ENCODE data around the gene TRIM43B.
"Not testable (repeated sequence)": the region's sequence is repeated elsewhere in the genome, so short reads cannot be mapped to it uniquely, and the experiment has no call there.

Gene TRIM43B

DNA sequence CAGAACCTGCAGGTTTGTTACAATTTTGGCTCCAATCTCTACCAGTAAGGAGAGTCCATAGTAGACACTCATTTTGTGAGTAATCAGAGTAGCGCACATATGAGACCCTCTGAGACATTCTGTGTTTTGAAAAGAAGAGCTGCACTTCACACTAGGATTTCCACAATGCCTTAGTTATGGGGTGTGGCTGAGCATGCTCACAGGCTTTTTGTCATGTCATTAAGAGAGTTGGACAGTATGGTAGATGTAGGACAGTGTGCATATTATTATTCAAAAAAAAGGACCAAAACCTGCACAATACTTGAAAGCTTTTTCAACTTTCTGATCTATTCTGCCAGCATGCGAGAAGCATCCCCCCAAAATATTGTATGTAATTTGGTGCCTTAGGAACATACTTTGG is 24.9 kb upstream of the TRIM43B start:
- Histone ChIP-seq H3K14ac (ENCODE audit: low read length) (no peak overlapping the region), H2BK5ac (ENCODE audit: low read length) (no peak overlapping the region), H2BK120ac (ENCODE audit: low read depth, low read length) (no peak overlapping the region), H3K79me1 (ENCODE audit: low read depth, low read length) (no peaks in the 10 kb centered on the region), H3K4me1 (ENCODE audit: control insufficient read depth in 2 of 2, insufficient read depth in 1 of 2, low read depth in 1 of 2, low read length in 2 of 2) (no peaks in the 10 kb centered on the region), H3K9me3 (replicated peaks in 1 of 2; ENCODE audit: control insufficient read depth in 2 of 2, insufficient read depth in 1 of 2, low read depth in 1 of 2, low read length in 2 of 2) (no peaks in the 10 kb centered on the region), H3K18ac (ENCODE audit: low read length) (no peak overlapping the region), H3K23ac (ENCODE audit: low read depth, low read length, poor library complexity) (no peak overlapping the region), H3K27me3 (ENCODE audit: control insufficient read depth in 3 of 3, insufficient read depth in 3 of 3, low read depth in 1 of 3, low read length in 3 of 3) (no peaks in the 10 kb centered on the region), H2BK12ac (ENCODE audit: low read length) (no peak overlapping the region), H3K36me3 (replicated peaks in 1 of 2; ENCODE audit: control insufficient read depth in 2 of 2, insufficient read depth in 2 of 2, low read length in 2 of 2) (no peaks in the 10 kb centered on the region), H4K91ac (ENCODE audit: low read depth, low read length, poor library complexity) (no peak overlapping the region), H2AK5ac (ENCODE audit: low read depth, low read length) (no peak overlapping the region), H3K27ac (replicated peaks; ENCODE audit: low read length) (no peak overlapping the region), H3K9ac (ENCODE audit: low read depth, low read length, poor library complexity) (no peak overlapping the region), H3K4me2 (ENCODE audit: insufficient read depth, low read length, poor library complexity, severe bottlenecking) (no peak overlapping the region), H2BK15ac (ENCODE audit: low read length) (no peak overlapping the region), H3K4me3 (ENCODE audit: low read length in 2 of 2) (no peak overlapping the region), H2AFZ (ENCODE audit: low read length) (no peak overlapping the region), H4K8ac (ENCODE audit: low read depth, low read length) (no peak overlapping the region), H3K4ac (ENCODE audit: low read length) (no peak overlapping the region)
- WGBS, 2 donors (ENCODE audit: extremely low coverage in 2 of 2, insufficient read length in 2 of 2, insufficient replicate concordance in 1 of 2), result no CpG with 5 or more reads among the region's 2 CpGs
- DNase-seq (ENCODE audit: low spot score), result no peak

DNA sequence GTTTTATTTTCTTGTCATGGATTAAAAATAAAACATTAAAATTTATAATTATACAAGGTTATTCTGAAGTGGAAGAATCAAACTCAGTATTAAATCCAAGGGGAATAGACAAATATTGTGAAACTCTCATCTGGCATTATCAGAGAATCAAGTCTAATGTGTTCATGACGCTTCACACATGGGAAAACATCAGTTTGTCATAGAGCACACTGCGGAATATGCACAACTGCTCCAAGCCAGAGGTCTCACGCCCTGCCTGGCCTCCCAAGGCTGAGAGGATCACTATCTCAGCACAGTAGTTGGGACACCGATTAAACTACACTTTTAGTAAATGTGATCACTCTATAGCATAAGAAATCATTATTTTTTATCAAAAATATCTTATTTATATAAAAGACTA is 20.7 kb upstream of the TRIM43B start:
- no peak overlapping the region for H4K8ac ChIP-seq (ENCODE audit: low read depth, low read length)
- no peak overlapping the region for H2BK120ac ChIP-seq (ENCODE audit: low read depth, low read length)
- no peak overlapping the region for H3K4me2 ChIP-seq (ENCODE audit: insufficient read depth, low read length, poor library complexity, severe bottlenecking)
- H2AFZ ChIP-seq (ENCODE audit: low read length), result no peak overlapping the region
- no peak overlapping the region for H4K91ac ChIP-seq (ENCODE audit: low read depth, low read length, poor library complexity)
- no peak overlapping the region for H3K9ac ChIP-seq (ENCODE audit: low read depth, low read length, poor library complexity)
- H2BK5ac ChIP-seq (ENCODE audit: low read length), result no peak overlapping the region
- no peaks in the 10 kb centered on the region for H3K9me3 ChIP-seq (replicated peaks in 1 of 2; ENCODE audit: control insufficient read depth in 2 of 2, insufficient read depth in 1 of 2, low read depth in 1 of 2, low read length in 2 of 2)
- H3K23ac ChIP-seq (ENCODE audit: low read depth, low read length, poor library complexity), result no peak overlapping the region
- no peak overlapping the region for H2BK12ac ChIP-seq (ENCODE audit: low read length)
- H2AK5ac ChIP-seq (ENCODE audit: low read depth, low read length), result no peak overlapping the region
- no peaks in the 10 kb centered on the region for H3K79me1 ChIP-seq (ENCODE audit: low read depth, low read length)
- no CpG with 5 or more reads among the region's 4 CpGs for WGBS, 2 donors (ENCODE audit: extremely low coverage in 2 of 2, insufficient read length in 2 of 2, insufficient replicate concordance in 1 of 2)
- no peak overlapping the region for H3K4me3 ChIP-seq (ENCODE audit: low read length in 2 of 2)
- H3K18ac ChIP-seq (ENCODE audit: low read length), result no peak overlapping the region
- H3K4ac ChIP-seq (ENCODE audit: low read length), result no peak overlapping the region
- no peaks in the 10 kb centered on the region for H3K27me3 ChIP-seq (ENCODE audit: control insufficient read depth in 3 of 3, insufficient read depth in 3 of 3, low read depth in 1 of 3, low read length in 3 of 3)
- no peak for DNase-seq (ENCODE audit: low spot score)
- no peaks in the 10 kb centered on the region for H3K4me1 ChIP-seq (ENCODE audit: control insufficient read depth in 2 of 2, insufficient read depth in 1 of 2, low read depth in 1 of 2, low read length in 2 of 2)
- H3K27ac ChIP-seq (replicated peaks; ENCODE audit: low read length), result no peak overlapping the region
- H3K14ac ChIP-seq (ENCODE audit: low read length), result no peak overlapping the region
- H2BK15ac ChIP-seq (ENCODE audit: low read length), result no peak overlapping the region
- no peaks in the 10 kb centered on the region for H3K36me3 ChIP-seq (replicated peaks in 1 of 2; ENCODE audit: control insufficient read depth in 2 of 2, insufficient read depth in 2 of 2, low read length in 2 of 2)

- Histone ChIP-seq H3K4ac (ENCODE audit: low read length) (no peak overlapping the region), H2BK15ac (ENCODE audit: low read length) (no peak overlapping the region)
These were observed 16.3 kb upstream of the TRIM43B start for GRCh38 chr2:95500854-95501253.

DNA sequence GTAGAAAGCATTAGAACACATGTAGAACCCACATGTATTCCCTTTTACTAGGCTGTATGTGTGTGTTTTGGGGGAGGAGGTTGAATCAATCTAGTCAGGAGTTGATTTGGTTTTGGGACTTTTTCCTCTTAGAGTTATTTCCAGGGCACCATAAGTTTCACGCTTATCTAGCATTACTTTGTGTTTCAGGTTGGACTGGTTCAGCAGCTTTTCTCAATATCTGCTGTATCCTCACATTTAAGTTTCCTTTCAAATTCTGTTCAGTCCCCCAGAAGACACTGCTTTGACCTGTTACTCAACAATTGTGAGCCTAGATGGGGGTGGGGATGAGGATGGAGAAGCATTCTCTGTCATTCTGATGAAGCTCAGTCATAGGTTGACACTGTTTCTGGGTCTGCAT is 7.5 kb upstream of the TRIM43B start:
- not testable (repeated sequence) for H2BK12ac ChIP-seq (ENCODE audit: low read length); H2BK120ac ChIP-seq (ENCODE audit: low read depth, low read length); H3K4me1 ChIP-seq (ENCODE audit: control insufficient read depth in 2 of 2, insufficient read depth in 1 of 2, low read depth in 1 of 2, low read length in 2 of 2); H2BK5ac ChIP-seq (ENCODE audit: low read length); H4K91ac ChIP-seq (ENCODE audit: low read depth, low read length, poor library complexity); H2AK5ac ChIP-seq (ENCODE audit: low read depth, low read length); H3K14ac ChIP-seq (ENCODE audit: low read length); H3K4me3 ChIP-seq (ENCODE audit: low read length in 2 of 2); H4K8ac ChIP-seq (ENCODE audit: low read depth, low read length); H3K18ac ChIP-seq (ENCODE audit: low read length); H2BK15ac ChIP-seq (ENCODE audit: low read length); H3K23ac ChIP-seq (ENCODE audit: low read depth, low read length, poor library complexity); H3K9me3 ChIP-seq (replicated peaks in 1 of 2; ENCODE audit: control insufficient read depth in 2 of 2, insufficient read depth in 1 of 2, low read depth in 1 of 2, low read length in 2 of 2); H3K9ac ChIP-seq (ENCODE audit: low read depth, low read length, poor library complexity); H2AFZ ChIP-seq (ENCODE audit: low read length); H3K36me3 ChIP-seq (replicated peaks in 1 of 2; ENCODE audit: control insufficient read depth in 2 of 2, insufficient read depth in 2 of 2, low read length in 2 of 2); DNase-seq (ENCODE audit: low spot score); H3K27ac ChIP-seq (replicated peaks; ENCODE audit: low read length); H3K4ac ChIP-seq (ENCODE audit: low read length); H3K27me3 ChIP-seq (ENCODE audit: control insufficient read depth in 3 of 3, insufficient read depth in 3 of 3, low read depth in 1 of 3, low read length in 3 of 3); H3K4me2 ChIP-seq (ENCODE audit: insufficient read depth, low read length, poor library complexity, severe bottlenecking); H3K79me1 ChIP-seq (ENCODE audit: low read depth, low read length)
- no CpG with 5 or more reads among the region's 1 CpG for WGBS, 2 donors (ENCODE audit: extremely low coverage in 2 of 2, insufficient read length in 2 of 2, insufficient replicate concordance in 1 of 2)

More at GRCh38 chr2:95500854-95501253, 16.3 kb upstream of the TRIM43B start:
- no peak overlapping the region for H4K8ac ChIP-seq (ENCODE audit: low read depth, low read length)
- no peaks in the 10 kb centered on the region for H3K79me1 ChIP-seq (ENCODE audit: low read depth, low read length)
- H2AFZ ChIP-seq (ENCODE audit: low read length), result no peak overlapping the region
- H3K4me1 ChIP-seq (ENCODE audit: control insufficient read depth in 2 of 2, insufficient read depth in 1 of 2, low read depth in 1 of 2, low read length in 2 of 2), result no peaks in the 10 kb centered on the region
- no peak overlapping the region for H2BK12ac ChIP-seq (ENCODE audit: low read length)
- H3K9ac ChIP-seq (ENCODE audit: low read depth, low read length, poor library complexity), result no peak overlapping the region
- H3K27ac ChIP-seq (replicated peaks; ENCODE audit: low read length), result no peak overlapping the region
- H3K4me2 ChIP-seq (ENCODE audit: insufficient read depth, low read length, poor library complexity, severe bottlenecking), result no peak overlapping the region
- no peak overlapping the region for H3K18ac ChIP-seq (ENCODE audit: low read length)
- H3K4me3 ChIP-seq (ENCODE audit: low read length in 2 of 2), result no peak overlapping the region
- no peak overlapping the region for H3K23ac ChIP-seq (ENCODE audit: low read depth, low read length, poor library complexity)
- no peak overlapping the region for H2BK120ac ChIP-seq (ENCODE audit: low read depth, low read length)
- no peak overlapping the region for H3K14ac ChIP-seq (ENCODE audit: low read length)
- H3K36me3 ChIP-seq (replicated peaks in 1 of 2; ENCODE audit: control insufficient read depth in 2 of 2, insufficient read depth in 2 of 2, low read length in 2 of 2), result no peaks in the 10 kb centered on the region
- no peak for DNase-seq (ENCODE audit: low spot score)
- no peaks in the 10 kb centered on the region for H3K27me3 ChIP-seq (ENCODE audit: control insufficient read depth in 3 of 3, insufficient read depth in 3 of 3, low read depth in 1 of 3, low read length in 3 of 3)
- no peaks in the 10 kb centered on the region for H3K9me3 ChIP-seq (replicated peaks in 1 of 2; ENCODE audit: control insufficient read depth in 2 of 2, insufficient read depth in 1 of 2, low read depth in 1 of 2, low read length in 2 of 2)
- no peak overlapping the region for H4K91ac ChIP-seq (ENCODE audit: low read depth, low read length, poor library complexity)
- H2AK5ac ChIP-seq (ENCODE audit: low read depth, low read length), result no peak overlapping the region
- no peak overlapping the region for H2BK5ac ChIP-seq (ENCODE audit: low read length)

Measured in neuronal stem cell (in vitro differentiated cells).